HepG2 (cell line): ENCODE data around the gene SLC34A3. TPM values are rescaled to one million over a fixed set of nuclear protein-coding genes. Genes with fewer than 3 reads are reported as not detected.

Source experiments
- AGO2 ChIP-seq: fragments of 200-400 bp; formaldehyde crosslinking; optimal IDR thresholded peaks from 2 replicates; pipeline ENCODE3; 2017; ENCODE audit warnings: mild to moderate bottlenecking, low read depth, low read length, moderate library complexity
- ETV6 ChIP-seq: sonication (generic); formaldehyde crosslinking; conservative IDR thresholded peaks from 2 replicates; pipeline ENCODE4 v1.4.0; 2020; ENCODE audit warnings: missing genetic modification reagents
- IKZF4 ChIP-seq: sonication (generic); formaldehyde crosslinking; IDR thresholded peaks from 2 replicates; pipeline ENCODE4 v1.5.1; 2020; ENCODE audit warnings: borderline replicate concordance, mild to moderate bottlenecking, low read depth, missing genetic modification reagents; ENCODE audit errors: not compliant biosample characterization
- KAT8 ChIP-seq: IDR thresholded peaks from 2 replicates; pipeline ENCODE4 v1.6.1; 2016; ENCODE audit warnings: missing genetic modification reagents, missing compliant biosample characterization
- MED1 ChIP-seq: sonication (generic); formaldehyde crosslinking; IDR thresholded peaks from 2 replicates; pipeline ENCODE4 v1.4.0; 2020; ENCODE audit warnings: missing genetic modification reagents
- NFE2 ChIP-seq: sonication (generic); formaldehyde crosslinking; IDR thresholded peaks from 2 replicates; pipeline ENCODE4 v1.4.0; 2020; ENCODE audit warnings: missing genetic modification reagents
- NONO ChIP-seq, 2 experiments: fragments of 450-650 bp in 1 of 2; sonication (generic) in 1 of 2; formaldehyde crosslinking in 1 of 2; IDR thresholded peaks in 1 of 2; conservative IDR thresholded peaks in 1 of 2; 2 replicates each; pipeline versions ENCODE4 v1.6.1 to v1.8.0; 2017 to 2022; ENCODE audit warnings: mild to moderate bottlenecking in 1 of 2, missing genetic modification reagents in 1 of 2, moderate library complexity in 1 of 2
- NR2C2 ChIP-seq: sonication (generic); formaldehyde crosslinking; IDR thresholded peaks from 2 replicates; pipeline ENCODE4 v1.4.0; 2020; ENCODE audit warnings: missing genetic modification reagents, mild to moderate bottlenecking, moderate library complexity, borderline replicate concordance
- YY1 ChIP-seq: IDR thresholded peaks from 2 replicates; pipeline ENCODE4 v1.6.1; 2011; ENCODE audit warnings: low read length, low read depth, moderate library complexity, mild to moderate bottlenecking; ENCODE audit not compliant: insufficient read depth, insufficient replicate concordance
- ZBTB8A ChIP-seq: sonication (generic); formaldehyde crosslinking; IDR thresholded peaks from 2 replicates; pipeline ENCODE4 v1.4.0; 2020; ENCODE audit warnings: mild to moderate bottlenecking, low read depth, missing genetic modification reagents, borderline replicate concordance
- ZFP90 ChIP-seq: sonication (generic); formaldehyde crosslinking; IDR thresholded peaks from 2 replicates; pipeline ENCODE4 v1.8.0; 2022; ENCODE audit warnings: missing genetic modification reagents, mild to moderate bottlenecking, inconsistent platforms, borderline replicate concordance
- ZNF121 ChIP-seq: sonication (generic); formaldehyde crosslinking; IDR thresholded peaks from 2 replicates; pipeline ENCODE4 v1.5.0; 2020; ENCODE audit warnings: mild to moderate bottlenecking, missing genetic modification reagents
- ZNF589 ChIP-seq: sonication (generic); formaldehyde crosslinking; conservative IDR thresholded peaks from 2 replicates; pipeline ENCODE4 v1.8.0; 2022; ENCODE audit warnings: mild to moderate bottlenecking, moderate library complexity, missing genetic modification reagents
- ZNF609 ChIP-seq: sonication (generic); formaldehyde crosslinking; IDR thresholded peaks from 2 replicates; pipeline ENCODE4 v1.4.0; 2020; ENCODE audit warnings: mild to moderate bottlenecking, missing genetic modification reagents, borderline replicate concordance
- ZNF619 ChIP-seq: sonication (generic); formaldehyde crosslinking; IDR thresholded peaks from 2 replicates; pipeline ENCODE4 v1.4.0; 2020; ENCODE audit warnings: mild to moderate bottlenecking, missing genetic modification reagents
- ZNF678 ChIP-seq: sonication (generic); formaldehyde crosslinking; IDR thresholded peaks from 2 replicates; pipeline ENCODE4 v1.4.0; 2020; ENCODE audit warnings: mild to moderate bottlenecking, missing genetic modification reagents
- ZNF777 ChIP-seq: sonication (generic); formaldehyde crosslinking; IDR thresholded peaks from 2 replicates; pipeline ENCODE4 v1.4.0; 2020; ENCODE audit warnings: missing genetic modification reagents
- ZNF781 ChIP-seq: sonication (generic); formaldehyde crosslinking; IDR thresholded peaks from 2 replicates; pipeline ENCODE4 v1.5.1; 2020; ENCODE audit warnings: borderline replicate concordance, mild to moderate bottlenecking, missing genetic modification reagents; ENCODE audit errors: not compliant biosample characterization
- ZNF816 ChIP-seq: sonication (generic); formaldehyde crosslinking; IDR thresholded peaks from 2 replicates; pipeline ENCODE4 v1.8.0; 2022; ENCODE audit warnings: missing genetic modification reagents, mild to moderate bottlenecking, borderline replicate concordance
- ZNF850 ChIP-seq: sonication (generic); formaldehyde crosslinking; conservative IDR thresholded peaks from 2 replicates; pipeline ENCODE4 v1.9.0; 2021; ENCODE audit warnings: mild to moderate bottlenecking, missing genetic modification reagents
- polyA plus RNA-seq, 8 experiments: library from polyadenylated mRNA; depleted of rRNA in 3 of 8; stranded (reverse) in 7 of 8; unstranded in 1 of 8; fragments of >200 nt; fragmentation: Illumina TruSeq in 4 of 8; extraction: Trizol in 4 of 8; gene quantifications; 2 replicates each; pipeline versions ENCODE4 v1.2.1 to v1.2.3, GENCODE V29; 2011 to 2016; ENCODE audit warnings: low read depth in 4 of 8, missing spikeins in 1 of 8, mixed read lengths in 1 of 8; ENCODE audit not compliant: insufficient read depth in 1 of 8
- total RNA-seq, 5 experiments: library from RNA; depleted of rRNA; stranded (reverse); fragments of >200 nt; fragmentation: Illumina TruSeq; extraction: Trizol; gene quantifications; 2 replicates each; pipeline ENCODE4 v1.2.3, GENCODE V29; 2016; ENCODE audit warnings: low read depth in 1 of 5
- TF ChIP-seq, protein P1 (sequence below): sonication (generic); formaldehyde crosslinking; IDR thresholded peaks from 2 replicates; pipeline ENCODE4 v1.5.1; 2020; ENCODE audit warnings: mild to moderate bottlenecking, missing genetic modification reagents, moderate library complexity
- TF ChIP-seq, protein P2 (sequence below): sonication (generic); formaldehyde crosslinking; IDR thresholded peaks from 2 replicates; pipeline ENCODE4 v1.5.0; 2020; ENCODE audit warnings: missing genetic modification reagents, mild to moderate bottlenecking, borderline replicate concordance

Gene SLC34A3
- total and polyA plus RNA-seq, 2 of the 13 experiments (the other 11 are each of a cell fraction or from before 2014, with no cell fraction given), result 0.07 to 1.0 TPM

GRCh38 chr9:137229903-137230704, 597 bp upstream of the SLC34A3 start (continued):
- TF ChIP-seq ZNF781 (CRISPR knock-in tag), result peak; percentile 60
- TF ChIP-seq ZBTB8A (CRISPR knock-in tag), result no peak
- TF ChIP-seq ZNF609, result 0 out of 2 replicates have a peak, but pooled peaks have one; percentile 69
- TF ChIP-seq NONO (IDR thresholded peaks at IDR 0.05), result no peak
- peak; percentile 89 for TF ChIP-seq NONO (CRISPR knock-in tag; conservative IDR thresholded peaks at IDR 0.05)
- TF ChIP-seq NR2C2 (CRISPR knock-in tag), result peak; percentile 98
- TF ChIP-seq ZNF850, result 0 out of 2 replicates have a peak, but pooled peaks have one; percentile 78
- peak; percentile 48; the same call in 1 of the 2 replicates for TF ChIP-seq MED1 (CRISPR knock-in tag)
- TF ChIP-seq, protein P1, sequence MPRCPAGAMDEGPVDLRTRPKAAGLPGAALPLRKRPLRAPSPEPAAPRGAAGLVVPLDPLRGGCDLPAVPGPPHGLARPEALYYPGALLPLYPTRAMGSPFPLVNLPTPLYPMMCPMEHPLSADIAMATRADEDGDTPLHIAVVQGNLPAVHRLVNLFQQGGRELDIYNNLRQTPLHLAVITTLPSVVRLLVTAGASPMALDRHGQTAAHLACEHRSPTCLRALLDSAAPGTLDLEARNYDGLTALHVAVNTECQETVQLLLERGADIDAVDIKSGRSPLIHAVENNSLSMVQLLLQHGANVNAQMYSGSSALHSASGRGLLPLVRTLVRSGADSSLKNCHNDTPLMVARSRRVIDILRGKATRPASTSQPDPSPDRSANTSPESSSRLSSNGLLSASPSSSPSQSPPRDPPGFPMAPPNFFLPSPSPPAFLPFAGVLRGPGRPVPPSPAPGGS (CRISPR knock-in tag), result peak; percentile 58; the same call in 1 of the 2 replicates
- TF ChIP-seq ZNF121 (CRISPR knock-in tag), result no peak
- TF ChIP-seq, protein P2, sequence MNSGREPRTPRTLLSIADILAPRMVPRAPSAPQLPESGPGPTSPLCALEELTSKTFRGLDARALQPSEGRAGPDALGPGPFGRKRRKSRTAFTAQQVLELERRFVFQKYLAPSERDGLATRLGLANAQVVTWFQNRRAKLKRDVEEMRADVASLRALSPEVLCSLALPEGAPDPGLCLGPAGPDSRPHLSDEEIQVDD, result no peak
- no peak for TF ChIP-seq NFE2 (CRISPR knock-in tag)
- no peak for TF ChIP-seq ETV6 (CRISPR knock-in tag)
- TF ChIP-seq IKZF4 (CRISPR knock-in tag), result no peak
- 0 out of 2 replicates have a peak, but pooled peaks have one; percentile 55 for TF ChIP-seq ZNF678 (CRISPR knock-in tag)
- peak; percentile 59; the same call in 1 of the 2 replicates for TF ChIP-seq ZNF777 (CRISPR knock-in tag)
- TF ChIP-seq YY1, result peak; percentile 31
- peak; percentile 62 for TF ChIP-seq KAT8 (CRISPR knock-in tag)
- peak; percentile 72 for TF ChIP-seq AGO2
- 0 out of 2 replicates have a peak, but pooled peaks have one; percentile 23 for TF ChIP-seq ZFP90 (CRISPR knock-in tag)
- TF ChIP-seq ZNF619, result peak; percentile 71; the same call in 1 of the 2 replicates
- 0 out of 2 replicates have a peak, but pooled peaks have one; percentile 45 for TF ChIP-seq ZNF589 (CRISPR knock-in tag)
- 0 out of 2 replicates have a peak, but pooled peaks have one; percentile 72 for TF ChIP-seq ZNF816 (CRISPR knock-in tag)
